DOHH2 (cell line): ENCODE data around the gene GAB2.

ENCODE experiments used
- H3F3A ChIP-seq: fragments of 200-600 bp; sonication (generic), shearing (Covaris generic); 2 replicates; pipeline ENCODE4 v1.6.0; 2016; ENCODE audit warnings: antibody characterized with exemption, mild to moderate bottlenecking; ENCODE audit not compliant: control insufficient read depth, insufficient read depth
- H3K27ac ChIP-seq: fragments of 200-600 bp; sonication (generic); 2 replicates; pipeline ENCODE4 v1.5.1; 2014; ENCODE audit warnings: low read depth, mild to moderate bottlenecking, low read length, moderate library complexity
- H3K27me3 ChIP-seq: fragments of 200-600 bp; sonication (generic); 2 replicates; pipeline ENCODE4 v1.6.1; 2014; ENCODE audit warnings: mild to moderate bottlenecking, low read length, mixed read lengths; ENCODE audit not compliant: control insufficient read depth
- H3K36me3 ChIP-seq: fragments of 200-600 bp; sonication (generic); 2 replicates; pipeline ENCODE4 v1.6.1; 2014; ENCODE audit warnings: mild to moderate bottlenecking, low read length, moderate library complexity, mixed read lengths; ENCODE audit not compliant: control insufficient read depth
- H3K4me1 ChIP-seq: fragments of 200-600 bp; sonication (generic); 2 replicates; pipeline ENCODE4 v1.6.1; 2014; ENCODE audit warnings: mild to moderate bottlenecking, low read length, mixed read lengths; ENCODE audit not compliant: control insufficient read depth
- H3K4me2 ChIP-seq: fragments of 200-600 bp; sonication (generic); 2 replicates; pipeline ENCODE4 v1.6.0; 2014; ENCODE audit warnings: mild to moderate bottlenecking, low read length, moderate library complexity
- H3K4me3 ChIP-seq: fragments of 200-600 bp; sonication (generic); 2 replicates; pipeline ENCODE4 v1.5.1; 2014; ENCODE audit warnings: mild to moderate bottlenecking, low read length, mixed read lengths
- H3K79me2 ChIP-seq: fragments of 200-600 bp; sonication (generic); 2 replicates; pipeline ENCODE4 v1.6.1; 2014; ENCODE audit warnings: mild to moderate bottlenecking, low read length, mixed read lengths; ENCODE audit not compliant: control insufficient read depth
- H3K9me2 ChIP-seq: fragments of 200-600 bp; sonication (generic); replicated peaks from 2 replicates; pipeline ENCODE4 v1.6.1; 2014; ENCODE audit warnings: mild to moderate bottlenecking, low read length, mixed read lengths; ENCODE audit not compliant: control insufficient read depth
- H3K9me3 ChIP-seq: fragments of 200-600 bp; sonication (generic); 2 replicates; pipeline ENCODE4 v1.6.1; 2014; ENCODE audit warnings: antibody characterized with exemption, low read length, mixed read lengths; ENCODE audit not compliant: control insufficient read depth, insufficient read depth
- H4K20me1 ChIP-seq: fragments of 200-600 bp; sonication (generic); 2 replicates; pipeline ENCODE4 v1.6.0; 2014; ENCODE audit warnings: low read depth, mild to moderate bottlenecking, antibody characterized with exemption, low read length, moderate library complexity; ENCODE audit not compliant: control insufficient read depth, insufficient read depth
- CTCF ChIP-seq: fragments of 200-600 bp; sonication (generic); IDR thresholded peaks from one replicate; pipeline ENCODE4 v1.5.1; 2014; ENCODE audit warnings: antibody characterized with exemption, mild to moderate bottlenecking, low read depth, low read length; ENCODE audit not compliant: poor library complexity, severe bottlenecking
- EZH2phosphoT487 ChIP-seq: fragments of 200-600 bp; sonication (generic); IDR thresholded peaks from 2 replicates; pipeline ENCODE4 v1.6.1; 2017; ENCODE audit warnings: borderline replicate concordance, mild to moderate bottlenecking, antibody characterized with exemption, low read length, moderate library complexity, mixed read lengths

The GAB2 gene

GRCh38 chr11:78438298-78438975 lies 20.8 kb upstream of the GAB2 start:
- peaks cover 22% of the 10 kb centered on the region for H3K4me1 ChIP-seq
- H3K27me3 ChIP-seq, result no peaks in the 10 kb centered on the region
- H3K9me3 ChIP-seq, result no peaks in the 10 kb centered on the region
- no peaks in the 10 kb centered on the region for H3K79me2 ChIP-seq
- peak overlapping the region; percentile 51 for H3K4me2 ChIP-seq
- no peaks in the 10 kb centered on the region for H3K9me2 ChIP-seq
- no peaks in the 10 kb centered on the region for H3F3A ChIP-seq
- no peaks in the 10 kb centered on the region for H4K20me1 ChIP-seq
- H3K27ac ChIP-seq, result peak overlapping the region; percentile 36
- peaks cover 29% of the 10 kb centered on the region for H3K36me3 ChIP-seq
- H3K4me3 ChIP-seq, result peak overlapping the region; percentile 46
- TF ChIP-seq EZH2phosphoT487 (no peak), CTCF (no peak)

- no peaks in the 10 kb centered on the region for H4K20me1 ChIP-seq
- H3K9me3 ChIP-seq, result no peaks in the 10 kb centered on the region
- no peaks in the 10 kb centered on the region for H3F3A ChIP-seq
- H3K36me3 ChIP-seq, result peaks cover 8% of the 10 kb centered on the region
- no peak overlapping the region for H3K27ac ChIP-seq
- no peak overlapping the region for H3K4me3 ChIP-seq
- H3K4me1 ChIP-seq, result peaks cover 11% of the 10 kb centered on the region
- no peaks in the 10 kb centered on the region for H3K79me2 ChIP-seq
- H3K4me2 ChIP-seq, result no peak overlapping the region
- H3K9me2 ChIP-seq, result no peaks in the 10 kb centered on the region
- no peak for TF ChIP-seq CTCF
- TF ChIP-seq EZH2phosphoT487, result no peak
- no peaks in the 10 kb centered on the region for H3K27me3 ChIP-seq
Observed at GRCh38 chr11:78432956-78433355, 15.3 kb upstream of the GAB2 start.

GRCh38 chr11:78432058-78432515 lies 14.5 kb upstream of the GAB2 start:
- H3K9me2 ChIP-seq, result no peaks in the 10 kb centered on the region
- no peaks in the 10 kb centered on the region for H3K79me2 ChIP-seq
- H3K27me3 ChIP-seq, result no peaks in the 10 kb centered on the region
- no peak overlapping the region for H3K4me3 ChIP-seq
- no peak overlapping the region for H3K27ac ChIP-seq
- H3K4me1 ChIP-seq, result peaks cover 19% of the 10 kb centered on the region
- peak; percentile 55 for TF ChIP-seq CTCF
- no peak for TF ChIP-seq EZH2phosphoT487
- peaks cover 5% of the 10 kb centered on the region for H3K36me3 ChIP-seq
- H3K4me2 ChIP-seq, result no peak overlapping the region
- H3F3A ChIP-seq, result no peaks in the 10 kb centered on the region
- H3K9me3 ChIP-seq, result no peaks in the 10 kb centered on the region
- H4K20me1 ChIP-seq, result no peaks in the 10 kb centered on the region
